ENCODE measurements around the gene RRAD.

The RRAD gene

GRCh38 chr16:66934138-66934838, 9.0 kb upstream of the RRAD start, which contains the start of gene CIAO2B:
Gene CIAO2B (minus strand): TSS chr16:66934402. CDS start chr16:66934364, 38 bp downstream.
- peak; percentile 96 for DNase-seq (ENCODE audit: low read depth, low spot score)

GRCh38 chr16:66933776-66934137, 8.4 kb upstream of the RRAD start:
- no peak for DNase-seq (ENCODE audit: low read depth, low spot score)

- no peak for DNase-seq (ENCODE audit: low read depth, low spot score)
Measured at GRCh38 chr16:66932076-66932475, 6.7 kb upstream of the RRAD start.

GRCh38 chr16:66931665-66932064, 6.3 kb upstream of the RRAD start:
- DNase-seq (ENCODE audit: low read depth, low spot score) = no peak

DNA sequence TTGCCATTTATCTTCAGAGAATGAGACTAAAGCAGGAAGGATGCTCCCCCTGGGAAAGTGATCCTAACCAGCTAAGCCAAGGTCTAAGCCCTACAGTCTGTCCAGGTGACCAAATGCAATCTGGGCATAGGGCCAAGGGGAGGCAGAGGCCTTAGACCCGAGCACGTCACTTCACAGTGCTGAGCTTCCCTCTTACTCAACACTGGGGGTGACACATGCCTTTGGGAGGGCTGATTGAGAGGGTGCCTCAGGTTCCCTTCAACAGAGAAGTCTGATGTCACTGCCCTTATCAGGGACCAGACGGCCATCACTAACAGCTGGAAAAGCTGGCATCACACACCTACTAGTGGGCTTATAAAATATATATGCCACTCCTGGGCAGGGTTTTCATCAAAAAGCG, 4.9 kb upstream of the RRAD start:
- DNase-seq (ENCODE audit: low read depth, low spot score) = peak; percentile 54

DNA sequence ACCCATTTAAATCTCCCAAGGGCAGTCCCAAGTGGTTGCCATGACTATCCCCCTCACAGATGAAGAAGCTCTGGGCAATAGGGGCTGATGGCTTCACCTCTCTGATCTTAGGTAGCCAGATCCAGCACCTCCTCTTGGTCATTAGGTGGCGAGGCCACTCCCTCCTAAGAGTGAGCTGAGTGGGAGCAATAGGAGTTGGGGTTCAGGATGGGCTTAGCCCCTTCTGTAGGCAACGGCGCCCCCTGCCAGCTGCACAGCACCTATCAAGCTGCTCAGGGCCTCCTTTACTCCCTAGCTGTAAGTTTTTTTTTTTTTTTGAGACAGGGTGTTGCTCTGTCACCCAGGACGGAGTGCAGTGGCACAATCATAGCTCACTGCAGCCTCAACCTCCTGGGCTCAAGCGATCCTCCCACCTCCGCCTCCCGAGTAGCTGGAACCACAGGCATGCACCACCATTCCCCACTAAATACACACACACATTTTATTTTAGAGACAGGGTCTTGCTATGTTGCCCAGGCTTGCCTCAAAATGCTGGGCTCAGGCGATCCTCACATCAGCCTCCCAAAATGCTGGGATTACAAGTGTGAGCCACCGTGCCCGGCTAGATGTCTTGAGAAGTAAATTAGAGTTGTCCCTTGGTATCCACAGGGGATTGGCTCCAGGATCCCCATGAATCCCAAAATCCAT, 3.5 kb upstream of the RRAD start:
- peak; percentile 47 for DNase-seq (ENCODE audit: low read depth, low spot score)

GRCh38 chr16:66927918-66928649, 2.7 kb upstream of the RRAD start:
- peak; percentile 25 for DNase-seq (ENCODE audit: low read depth, low spot score)

DNA sequence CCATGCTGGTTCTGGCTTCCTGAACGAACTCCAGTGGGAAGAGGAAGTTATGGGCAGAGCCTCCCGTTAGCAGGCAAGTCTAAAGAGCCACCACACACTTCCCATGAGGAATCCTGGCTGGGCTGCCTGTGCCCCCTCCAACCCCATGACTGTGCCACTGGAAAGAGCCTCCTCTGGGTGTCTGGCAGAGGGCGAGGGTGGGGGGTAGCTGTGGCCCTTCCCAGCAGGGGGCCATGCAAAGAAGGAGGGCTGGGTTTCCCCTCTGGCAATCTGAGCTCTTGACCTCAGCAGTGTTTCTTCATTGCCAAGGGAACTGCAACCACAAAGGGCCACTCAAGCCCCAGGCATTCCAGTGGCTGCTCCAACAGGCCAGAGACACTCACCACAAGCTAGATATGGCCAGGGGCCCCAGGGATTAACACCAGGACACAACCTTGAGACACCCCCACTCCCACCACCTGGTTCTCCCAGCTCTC, 1.7 kb upstream of the RRAD start:
- DNase-seq (ENCODE audit: low read depth, low spot score) = peak; percentile 96

DNA sequence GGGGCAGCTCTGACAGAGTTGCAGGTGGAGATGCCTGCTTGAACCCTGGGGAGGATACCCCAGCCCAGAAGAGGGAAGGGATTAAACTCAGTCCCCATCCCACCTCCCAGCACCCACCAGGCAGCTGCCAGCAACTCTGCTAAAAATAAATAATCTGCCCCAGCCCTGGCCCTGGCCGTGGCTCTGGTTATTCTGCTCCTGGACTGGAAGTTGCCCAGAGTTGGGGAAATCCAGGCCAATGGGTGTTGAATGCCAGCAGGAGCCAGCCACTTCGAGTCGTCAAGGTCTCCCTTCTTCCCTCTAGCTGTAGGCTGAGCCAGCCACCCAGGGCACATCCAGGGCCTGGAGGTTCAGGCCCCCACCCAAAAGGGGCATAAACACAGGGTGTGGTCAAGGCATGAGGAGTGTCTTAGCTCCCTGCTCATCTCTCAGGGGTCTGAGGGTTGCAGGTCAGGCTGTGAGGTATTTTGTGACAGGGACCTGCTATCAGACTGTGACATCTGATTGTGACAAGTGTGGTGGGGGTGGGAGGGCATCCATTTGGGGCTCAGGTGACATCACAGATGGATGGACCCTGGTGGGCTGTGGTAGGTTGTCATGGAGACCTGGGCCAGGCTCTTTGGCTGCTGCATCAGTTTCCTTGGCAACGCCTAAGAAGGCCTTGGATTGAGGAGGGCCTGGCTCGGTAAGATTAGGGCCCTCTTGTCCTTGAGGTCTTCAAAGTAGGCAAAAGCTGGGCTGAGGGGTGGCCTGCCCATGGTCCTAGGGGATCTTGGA, 1.0 kb upstream of the RRAD start:
- DNase-seq (ENCODE audit: low read depth, low spot score) = peak; percentile 53

DNA sequence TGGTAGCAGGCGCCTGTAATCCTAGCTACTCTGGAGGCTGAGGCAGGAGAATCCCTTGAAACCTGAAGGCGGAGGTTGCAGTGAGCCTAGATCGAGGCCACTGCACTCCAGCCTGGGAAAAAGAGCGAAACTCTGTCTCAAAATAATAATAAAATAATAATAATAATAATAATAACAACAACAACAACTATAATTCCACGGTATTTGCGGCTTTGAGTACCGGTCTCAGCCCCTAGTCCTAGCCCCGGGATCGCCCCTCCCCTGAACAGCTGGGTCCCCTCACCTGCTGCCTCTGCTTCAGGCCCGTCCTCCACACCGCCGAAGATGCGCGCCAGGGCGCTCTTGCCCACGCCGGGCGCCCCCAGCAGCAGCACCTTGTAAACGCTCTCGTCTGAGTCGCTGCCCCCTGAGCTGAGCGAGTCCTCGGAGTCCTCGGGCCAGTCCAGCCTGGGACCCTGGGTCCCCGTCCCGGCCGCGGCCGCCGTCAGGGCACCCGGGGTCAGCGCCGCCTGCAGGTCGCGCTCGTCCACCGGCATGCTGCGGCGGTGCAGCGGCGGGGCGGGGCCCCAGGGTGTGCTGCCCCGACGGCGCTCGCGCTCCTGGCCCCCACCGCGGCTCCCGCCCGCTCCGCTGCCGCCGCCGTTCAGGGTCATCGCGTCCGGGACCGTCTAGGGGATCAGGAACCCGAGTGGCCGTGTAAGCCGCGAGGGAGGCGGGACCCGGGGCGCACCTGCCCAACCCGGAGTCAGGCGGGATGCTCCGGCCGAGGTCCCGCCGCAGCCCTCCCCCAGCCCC, 611 bp downstream of the RRAD start:
- peak; percentile 64 for DNase-seq (ENCODE audit: low read depth, low spot score)

- no peak for DNase-seq (ENCODE audit: low read depth, low spot score)
Measured at GRCh38 chr16:66923866-66924265, 1.5 kb downstream of the RRAD start.

- DNase-seq (ENCODE audit: low read depth, low spot score) = peak; percentile 76
Measured at GRCh38 chr16:66923247-66923731, 2.0 kb downstream of the RRAD start.

DNA sequence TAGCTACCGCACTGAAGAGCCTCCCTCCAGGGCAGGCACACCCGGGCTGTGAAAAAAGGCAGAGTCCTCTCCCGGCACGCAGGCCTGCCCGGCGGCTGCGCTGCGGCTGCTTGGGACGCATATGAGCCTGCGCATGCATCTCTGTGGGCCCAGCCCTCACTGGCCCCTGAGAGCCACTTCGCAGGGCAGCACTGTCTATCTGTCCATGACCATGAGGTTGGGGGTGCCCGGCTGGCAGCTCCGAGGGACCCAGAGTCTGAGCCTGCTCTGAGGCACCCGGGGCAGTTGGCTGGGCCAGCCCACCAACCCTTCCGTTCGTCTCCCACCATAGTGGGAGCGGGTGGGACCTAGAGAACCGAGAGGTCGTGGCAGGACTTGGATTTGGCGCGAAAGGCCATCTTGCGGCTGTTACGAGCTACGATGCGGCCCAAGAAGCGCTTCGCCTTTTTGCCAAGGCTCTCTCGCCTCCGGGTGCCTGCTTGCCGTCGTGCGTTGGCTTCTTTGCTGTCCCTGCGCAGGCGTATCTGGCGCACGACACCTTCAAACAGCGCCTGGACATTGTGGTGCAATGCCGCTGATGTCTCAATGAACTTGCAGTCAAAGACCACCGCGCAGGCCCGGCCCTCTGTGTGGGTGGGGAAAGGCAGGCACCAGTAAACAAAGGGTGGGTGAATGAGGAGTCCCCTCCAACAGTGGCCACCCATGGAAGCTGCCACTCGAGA, 3.4 kb downstream of the RRAD start:
- no peak for DNase-seq (ENCODE audit: low read depth, low spot score)

DNA sequence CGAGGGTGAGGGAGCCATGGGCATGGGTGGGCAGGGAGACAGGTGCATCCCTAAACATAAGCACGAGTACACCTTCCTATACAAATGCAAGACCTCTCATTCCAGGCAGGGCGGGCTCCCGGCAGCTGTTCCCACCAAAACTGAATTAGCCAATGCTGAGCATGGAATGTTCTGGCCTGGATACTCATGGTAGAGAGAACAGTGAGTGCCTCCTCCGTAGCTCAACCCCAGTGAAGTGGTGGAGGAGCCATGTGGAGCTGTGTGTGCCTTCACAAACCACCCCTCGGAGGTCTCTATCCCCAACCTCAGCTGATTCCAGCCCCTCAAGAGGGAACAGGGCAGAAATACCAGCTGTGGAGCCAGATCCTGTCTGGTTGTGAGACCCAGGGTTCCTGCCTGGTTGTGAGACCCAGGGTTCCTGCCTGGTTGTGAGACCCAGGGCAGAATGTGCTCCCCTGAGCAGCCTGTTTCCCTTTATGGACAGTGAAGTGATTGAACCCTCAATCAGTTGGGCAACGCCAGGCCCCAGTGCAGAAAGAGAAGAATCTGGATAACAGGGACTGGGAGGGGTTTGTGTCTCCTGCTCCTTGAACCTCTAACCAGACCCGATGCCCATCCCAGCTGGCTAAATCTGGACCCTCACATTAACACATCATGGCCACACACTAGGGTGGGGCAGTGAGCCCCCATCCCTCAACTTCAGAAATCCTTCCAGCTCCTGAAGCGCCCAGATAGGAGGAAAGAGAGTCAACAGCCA, 4.2 kb downstream of the RRAD start:
- no peak for DNase-seq (ENCODE audit: low read depth, low spot score)

GRCh38 chr16:66920299-66920590, 5.1 kb downstream of the RRAD start:
- DNase-seq (ENCODE audit: low read depth, low spot score) = peak; percentile 50

- DNase-seq (ENCODE audit: low read depth, low spot score) = no peak
Measured at GRCh38 chr16:66919569-66920298, 5.6 kb downstream of the RRAD start.

- no peak for DNase-seq (ENCODE audit: low read depth, low spot score)
Measured at GRCh38 chr16:66918803-66919568, 6.3 kb downstream of the RRAD start, which contains the start of gene CDH16. Gene CDH16 (minus strand): TSS chr16:66918885. CDS start chr16:66918065, 820 bp downstream.

GRCh38 chr16:66918355-66918754, 7.0 kb downstream of the RRAD start:
- DNase-seq (ENCODE audit: low read depth, low spot score) = no peak
